PC-9 (cell line): Measurements from ENCODE around the gene SPOCK3. TPM values are rescaled to one million over a fixed set of nuclear protein-coding genes. Genes with fewer than 3 reads are reported as not detected.

Experiments used
- BruUV-seq: library from RNA; stranded (reverse); fragments of 400-500 nt; replicated peaks from 2 replicates; lab custom pipeline; 2021; lab: Mats Ljungman, UMichigan
- CTCF ChIA-PET: fragments of 300-600 bp; sonication (Branson Sonifier 250); formaldehyde crosslinking; loops from one replicate; lab custom pipeline; 2022; ENCODE audit warnings: antibody characterized with exemption; lab: Charles Lee
- POLR2A ChIA-PET: fragments of 300-600 bp; sonication (Branson Sonifier 250); formaldehyde crosslinking; loops from one replicate; lab custom pipeline; 2022; ENCODE audit warnings: antibody characterized with exemption; ENCODE audit not compliant: unreplicated experiment; lab: Charles Lee
- DNase-seq, 2 experiments: peaks; one replicate each; pipeline versions ENCODE4 v3.0.0 to v3.0.0-alpha.2; 2015 to 2022; ENCODE audit warnings: mixed read lengths in 1 of 2
- H2AFZ ChIP-seq: fragments of 200-600 bp; sonication (generic); 2 replicates; pipeline ENCODE4 v1.8.1; 2017; ENCODE audit warnings: antibody characterized with exemption
- H3F3A ChIP-seq: fragments of 200-600 bp; sonication (generic); 2 replicates; pipeline ENCODE4 v1.8.1; 2017; ENCODE audit warnings: antibody characterized with exemption, mild to moderate bottlenecking, low read depth; ENCODE audit not compliant: insufficient read depth
- H3K27ac ChIP-seq: fragments of 200-600 bp; sonication (generic); 2 replicates; pipeline ENCODE4 v1.6.1; 2016; ENCODE audit warnings: mixed run types
- H3K27me3 ChIP-seq: fragments of 200-600 bp; sonication (generic); 2 replicates; pipeline ENCODE4 v1.6.1; 2016; ENCODE audit warnings: low read depth, mixed run types; ENCODE audit not compliant: insufficient read depth
- H3K36me3 ChIP-seq: fragments of 200-600 bp; sonication (generic); 2 replicates; pipeline ENCODE4 v1.6.1; 2016; ENCODE audit warnings: low read depth, mixed run types
- H3K4me1 ChIP-seq: fragments of 200-600 bp; sonication (generic); replicated peaks from 2 replicates; pipeline ENCODE4 v1.6.1; 2016; ENCODE audit warnings: mixed run types; ENCODE audit not compliant: insufficient read depth
- H3K4me2 ChIP-seq: fragments of 200-600 bp; sonication (generic); 2 replicates; pipeline ENCODE4 v1.6.1; 2017; ENCODE audit warnings: mixed run types
- H3K4me3 ChIP-seq: fragments of 200-600 bp; sonication (generic); 2 replicates; pipeline ENCODE4 v1.6.1; 2016; ENCODE audit warnings: mixed run types
- H3K79me2 ChIP-seq: fragments of 200-600 bp; sonication (generic); 2 replicates; pipeline ENCODE4 v1.6.1; 2017; ENCODE audit warnings: low read depth, mixed run types
- H3K9me2 ChIP-seq: fragments of 200-600 bp; sonication (generic); 2 replicates; pipeline ENCODE4 v1.8.1; 2017; ENCODE audit warnings: mild to moderate bottlenecking; ENCODE audit not compliant: insufficient read depth
- H3K9me3 ChIP-seq: fragments of 200-600 bp; sonication (generic); 2 replicates; pipeline ENCODE4 v1.8.1; 2016; ENCODE audit warnings: low read depth; ENCODE audit not compliant: insufficient read depth
- H4K20me1 ChIP-seq: fragments of 200-600 bp; sonication (generic); 2 replicates; pipeline ENCODE4 v1.8.1; 2017; ENCODE audit not compliant: insufficient read depth
- EZH2 ChIP-seq: fragments of 200-600 bp; sonication (generic); IDR thresholded peaks from 2 replicates; pipeline ENCODE4 v1.8.0; 2017; ENCODE audit warnings: antibody characterized with exemption, low read depth
- intact Hi-C: fragments of 100-400 bp; cut with micrococcal nuclease; formaldehyde crosslinking; loops from one replicate; pipeline ENCODE4 v1.10.0; 2022; ENCODE audit not compliant: unreplicated experiment
- total RNA-seq: library from RNA; stranded (reverse); gene quantifications from 2 replicates; pipeline ENCODE4 v1.2.3, GENCODE V29; 2021
- TF ChIP-seq, protein P1 (sequence below): fragments of 200-600 bp; sonication (generic); conservative IDR thresholded peaks from 2 replicates; pipeline ENCODE4 v1.6.1; 2017; ENCODE audit warnings: mixed run types, antibody characterized with exemption, mild to moderate bottlenecking, moderate library complexity

The SPOCK3 gene
- total RNA-seq, 1 experiment from 2014 or later, result not detected

DNA sequence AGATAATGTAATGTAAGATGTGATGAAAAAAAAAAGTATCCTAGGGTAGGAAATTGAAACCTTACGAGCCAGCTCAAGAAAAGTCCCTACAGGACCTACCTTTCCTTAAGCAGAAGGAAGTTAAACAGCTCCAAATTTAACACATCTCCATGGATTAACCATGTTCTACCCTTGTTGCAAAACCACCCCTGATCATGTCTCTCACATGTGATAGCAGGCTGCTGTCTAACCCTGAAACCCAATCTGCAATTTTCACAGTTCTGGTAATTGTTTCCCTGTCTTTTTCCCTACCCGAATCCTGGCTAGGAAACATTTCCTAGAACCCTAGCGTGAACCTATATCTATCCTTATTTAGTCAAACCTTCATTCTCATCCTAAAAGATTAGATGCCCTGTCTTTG is 198.9 kb downstream of the SPOCK3 start:
- H3K79me2 ChIP-seq, result no peaks in the 10 kb centered on the region
- no peak overlapping the region for H3K4me2 ChIP-seq
- no peak overlapping the region for H2AFZ ChIP-seq
- no peaks in the 10 kb centered on the region for H3K27me3 ChIP-seq
- no TSS peak for BruUV-seq
- H3K27ac ChIP-seq, result no peak overlapping the region
- intact Hi-C loops, result no loop called here
- H3K4me1 ChIP-seq, result no peaks in the 10 kb centered on the region
- H3F3A ChIP-seq, result no peaks in the 10 kb centered on the region
- POLR2A ChIA-PET, result no interaction called here
- H3K36me3 ChIP-seq, result no peaks in the 10 kb centered on the region
- DNase-seq, result no peak
- no peak for TF ChIP-seq EZH2
- TF ChIP-seq, protein P1, sequence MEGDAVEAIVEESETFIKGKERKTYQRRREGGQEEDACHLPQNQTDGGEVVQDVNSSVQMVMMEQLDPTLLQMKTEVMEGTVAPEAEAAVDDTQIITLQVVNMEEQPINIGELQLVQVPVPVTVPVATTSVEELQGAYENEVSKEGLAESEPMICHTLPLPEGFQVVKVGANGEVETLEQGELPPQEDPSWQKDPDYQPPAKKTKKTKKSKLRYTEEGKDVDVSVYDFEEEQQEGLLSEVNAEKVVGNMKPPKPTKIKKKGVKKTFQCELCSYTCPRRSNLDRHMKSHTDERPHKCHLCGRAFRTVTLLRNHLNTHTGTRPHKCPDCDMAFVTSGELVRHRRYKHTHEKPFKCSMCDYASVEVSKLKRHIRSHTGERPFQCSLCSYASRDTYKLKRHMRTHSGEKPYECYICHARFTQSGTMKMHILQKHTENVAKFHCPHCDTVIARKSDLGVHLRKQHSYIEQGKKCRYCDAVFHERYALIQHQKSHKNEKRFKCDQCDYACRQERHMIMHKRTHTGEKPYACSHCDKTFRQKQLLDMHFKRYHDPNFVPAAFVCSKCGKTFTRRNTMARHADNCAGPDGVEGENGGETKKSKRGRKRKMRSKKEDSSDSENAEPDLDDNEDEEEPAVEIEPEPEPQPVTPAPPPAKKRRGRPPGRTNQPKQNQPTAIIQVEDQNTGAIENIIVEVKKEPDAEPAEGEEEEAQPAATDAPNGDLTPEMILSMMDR, result no peak
- no peaks in the 10 kb centered on the region for H3K9me3 ChIP-seq
- no peaks in the 10 kb centered on the region for H4K20me1 ChIP-seq
- CTCF ChIA-PET, result no interaction called here
- H3K4me3 ChIP-seq, result no peak overlapping the region
- no peaks in the 10 kb centered on the region for H3K9me2 ChIP-seq

DNA sequence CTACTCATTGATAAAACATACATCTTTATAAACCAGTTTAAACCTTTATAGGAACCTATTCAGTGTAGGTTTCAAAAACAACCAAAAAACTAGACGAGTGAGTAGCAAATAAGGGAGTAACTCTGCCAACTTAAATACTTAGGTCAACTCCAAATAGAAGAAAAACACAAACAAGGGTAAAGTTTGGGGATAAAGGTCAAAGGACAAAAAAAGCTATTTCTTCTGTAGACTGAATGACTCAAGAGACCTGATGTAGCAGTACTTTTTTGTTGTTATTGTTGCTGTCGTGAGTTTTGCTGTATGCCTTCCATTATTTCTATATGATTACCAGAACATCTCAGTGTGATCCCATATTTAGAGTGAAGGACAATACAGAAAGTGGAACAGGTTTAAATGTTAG is 199.3 kb downstream of the SPOCK3 start:
- H3K9me2 ChIP-seq, result no peaks in the 10 kb centered on the region
- no peaks in the 10 kb centered on the region for H3K79me2 ChIP-seq
- H3K9me3 ChIP-seq, result no peaks in the 10 kb centered on the region
- no peaks in the 10 kb centered on the region for H4K20me1 ChIP-seq
- no peaks in the 10 kb centered on the region for H3K27me3 ChIP-seq
- TF ChIP-seq EZH2, result no peak
- TF ChIP-seq, protein P1, result no peak
- DNase-seq, result no peak
- intact Hi-C loops, result no loop called here
- no peaks in the 10 kb centered on the region for H3K36me3 ChIP-seq
- CTCF ChIA-PET, result no interaction called here
- no peak overlapping the region for H2AFZ ChIP-seq
- BruUV-seq, result no TSS peak
- H3K4me3 ChIP-seq, result no peak overlapping the region
- no peak overlapping the region for H3K27ac ChIP-seq
- POLR2A ChIA-PET, result no interaction called here
- no peaks in the 10 kb centered on the region for H3F3A ChIP-seq
- H3K4me2 ChIP-seq, result no peak overlapping the region
- H3K4me1 ChIP-seq, result no peaks in the 10 kb centered on the region

DNA sequence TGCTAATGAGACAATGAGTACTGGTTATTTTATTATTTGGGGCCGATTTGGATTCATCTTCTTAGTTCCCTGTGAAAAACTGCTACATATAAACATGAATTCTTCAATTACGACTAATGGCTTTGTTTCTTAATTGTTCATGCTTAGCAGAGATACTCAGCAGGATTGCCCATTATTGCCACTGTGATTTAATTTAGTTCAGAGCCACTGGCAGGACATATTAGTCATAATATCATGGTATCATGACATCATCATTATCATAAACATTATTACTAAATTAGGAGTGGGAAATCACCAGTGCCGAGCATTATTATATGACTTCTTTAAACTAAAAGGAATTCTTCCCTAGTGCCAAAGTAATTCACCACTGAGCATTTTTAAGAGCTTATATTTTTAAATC is 201.4 kb downstream of the SPOCK3 start:
- Histone ChIP-seq H3K27ac (no peak overlapping the region), H4K20me1 (no peaks in the 10 kb centered on the region), H3F3A (no peaks in the 10 kb centered on the region), H3K9me2 (no peaks in the 10 kb centered on the region), H2AFZ (no peak overlapping the region), H3K9me3 (no peaks in the 10 kb centered on the region), H3K4me3 (no peak overlapping the region), H3K36me3 (no peaks in the 10 kb centered on the region), H3K4me1 (no peaks in the 10 kb centered on the region), H3K4me2 (no peak overlapping the region), H3K79me2 (no peaks in the 10 kb centered on the region), H3K27me3 (no peaks in the 10 kb centered on the region)
- no TSS peak for BruUV-seq
- ChIA-PET CTCF (no interaction called here), POLR2A (no interaction called here)
- no peak for DNase-seq
- no peak for TF ChIP-seq EZH2
- TF ChIP-seq, protein P1, result no peak
- intact Hi-C loops, result no loop called here
